Measurements from ENCODE around the gene RASEF. TPM values are rescaled to one million over a fixed set of nuclear protein-coding genes. Genes with fewer than 3 reads are reported as not detected.

The RASEF gene
- total and polyA plus RNA-seq, 12 donors: under 0.01 to 0.24 (median 0.08) TPM; not detected in 4

DNA sequence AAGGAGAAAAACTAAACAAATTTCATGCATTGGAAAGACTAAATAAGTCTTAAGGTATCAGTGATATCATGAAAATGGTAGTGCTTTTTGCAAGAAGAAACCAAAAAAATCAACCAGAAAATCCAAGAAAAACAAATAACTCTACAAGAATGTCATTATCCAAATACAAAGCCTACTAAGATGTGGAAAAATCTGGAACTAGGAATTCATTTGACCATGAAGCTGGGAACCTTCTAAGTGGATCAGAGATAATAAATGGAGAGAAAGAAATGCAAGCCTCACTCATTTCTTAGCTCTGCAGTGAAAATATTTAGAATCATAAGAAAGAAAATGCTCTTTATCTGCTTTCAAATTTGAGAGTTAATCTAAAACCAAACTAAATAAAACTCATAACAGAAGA lies 51.3 kb downstream of the RASEF start:
- H3K36me3 ChIP-seq: no peaks in the 10 kb centered on the region
- DNase-seq (no peak), ATAC-seq (no peak)
- no peaks in the 10 kb centered on the region for H3K27me3 ChIP-seq
- no peak overlapping the region for H3K4me3 ChIP-seq
- H3K9me3 ChIP-seq: no peaks in the 10 kb centered on the region
- peaks cover 0 to 21% (median 5%) of the 10 kb centered on the region in 9 donors for H3K4me1 ChIP-seq
- peak overlapping the region in 6 of 10 donors; percentile 1 to 43 (median 32) for H3K27ac ChIP-seq
- intact Hi-C loops (cut with DNase I): no loop called here
- TF ChIP-seq, protein P1, sequence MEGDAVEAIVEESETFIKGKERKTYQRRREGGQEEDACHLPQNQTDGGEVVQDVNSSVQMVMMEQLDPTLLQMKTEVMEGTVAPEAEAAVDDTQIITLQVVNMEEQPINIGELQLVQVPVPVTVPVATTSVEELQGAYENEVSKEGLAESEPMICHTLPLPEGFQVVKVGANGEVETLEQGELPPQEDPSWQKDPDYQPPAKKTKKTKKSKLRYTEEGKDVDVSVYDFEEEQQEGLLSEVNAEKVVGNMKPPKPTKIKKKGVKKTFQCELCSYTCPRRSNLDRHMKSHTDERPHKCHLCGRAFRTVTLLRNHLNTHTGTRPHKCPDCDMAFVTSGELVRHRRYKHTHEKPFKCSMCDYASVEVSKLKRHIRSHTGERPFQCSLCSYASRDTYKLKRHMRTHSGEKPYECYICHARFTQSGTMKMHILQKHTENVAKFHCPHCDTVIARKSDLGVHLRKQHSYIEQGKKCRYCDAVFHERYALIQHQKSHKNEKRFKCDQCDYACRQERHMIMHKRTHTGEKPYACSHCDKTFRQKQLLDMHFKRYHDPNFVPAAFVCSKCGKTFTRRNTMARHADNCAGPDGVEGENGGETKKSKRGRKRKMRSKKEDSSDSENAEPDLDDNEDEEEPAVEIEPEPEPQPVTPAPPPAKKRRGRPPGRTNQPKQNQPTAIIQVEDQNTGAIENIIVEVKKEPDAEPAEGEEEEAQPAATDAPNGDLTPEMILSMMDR (IDR thresholded peaks at IDR 0.05): no peak

DNA sequence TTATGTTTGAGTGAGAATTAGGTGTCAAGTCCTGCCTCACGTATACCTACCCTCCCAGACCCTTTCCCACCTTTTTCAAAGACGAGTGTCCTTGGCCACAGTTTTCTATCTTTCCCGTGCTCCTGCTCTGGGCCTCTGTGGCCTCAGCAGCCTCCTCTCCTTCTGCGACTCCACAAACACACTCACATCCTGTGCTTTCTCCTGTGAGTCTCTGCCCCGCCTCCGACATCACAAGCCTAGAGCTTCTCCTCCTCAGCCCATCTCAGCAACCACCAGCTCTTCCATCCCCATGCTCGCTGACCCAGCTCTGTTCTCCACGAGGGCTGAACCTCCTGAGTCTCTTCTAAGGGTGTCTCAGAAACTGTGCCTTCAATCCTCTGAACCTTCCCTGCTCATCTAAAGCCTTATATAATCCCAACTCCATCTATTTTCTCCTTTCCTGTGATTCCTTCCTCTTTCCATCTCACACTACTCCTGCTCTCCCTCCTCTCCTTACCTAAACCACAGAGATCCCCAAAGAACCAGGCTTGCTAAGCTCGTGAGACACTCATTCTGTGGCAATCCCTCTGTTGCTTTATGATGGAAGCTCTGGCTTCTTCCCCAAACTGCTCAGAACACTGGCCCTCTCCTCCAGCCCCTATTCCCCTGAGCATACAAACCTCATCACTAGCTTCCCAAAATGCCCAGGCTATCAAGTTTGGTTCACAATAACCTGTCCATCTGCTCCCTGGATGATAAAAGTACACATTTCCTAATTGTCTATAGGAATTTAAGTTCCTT lies 55.2 kb downstream of the RASEF start:
- no peak for DNase-seq

DNA sequence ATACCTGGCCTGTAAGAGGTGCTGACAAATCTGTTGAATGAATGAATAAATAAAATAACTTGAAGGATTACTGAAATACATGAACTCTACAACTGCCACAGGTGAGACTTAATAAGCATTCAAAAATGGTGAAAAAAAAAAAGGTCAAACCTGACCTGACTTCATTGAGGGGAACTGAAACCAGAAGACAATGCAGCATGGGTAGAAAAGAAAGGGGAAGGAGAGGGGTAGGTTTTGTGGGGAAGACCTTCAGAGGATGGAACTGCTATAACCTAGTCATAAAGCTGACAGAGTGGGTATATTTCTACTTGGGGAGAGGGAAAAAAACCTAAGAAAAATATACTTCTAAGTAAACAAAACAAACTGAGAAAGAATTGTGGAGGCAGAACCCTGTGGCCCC lies 56.6 kb downstream of the RASEF start:
- H3K36me3 ChIP-seq: no peaks in the 10 kb centered on the region
- H3K9me3 ChIP-seq: no peaks in the 10 kb centered on the region
- DNase-seq (no peak), ATAC-seq (no peak)
- intact Hi-C loops (cut with DNase I): no loop called here
- H3K4me3 ChIP-seq: no peak overlapping the region
- H3K27me3 ChIP-seq: no peaks in the 10 kb centered on the region
- H3K27ac ChIP-seq: no peak overlapping the region
- TF ChIP-seq, protein P1 (IDR thresholded peaks at IDR 0.05): no peak
- no peaks in the 10 kb centered on the region for H3K4me1 ChIP-seq

More for the DNA sequence above, 55.2 kb downstream of the RASEF start:
- WGBS, 2 donors: 83% methylated on average over 9 of the region's 9 CpGs
- intact Hi-C loops (cut with DNase I): no loop called here
- Histone ChIP-seq H3K4me3 (no peak overlapping the region), H3K27me3 (no peaks in the 10 kb centered on the region), H3K4me1 (peaks cover 0 to 12% (median under 1%) of the 10 kb centered on the region in 9 donors), H3K9me3 (no peaks in the 10 kb centered on the region), H3K27ac (no peak overlapping the region), H3K36me3 (no peaks in the 10 kb centered on the region)
- TF ChIP-seq, protein P1 (IDR thresholded peaks at IDR 0.05): no peak
- ATAC-seq: no peak

DNA sequence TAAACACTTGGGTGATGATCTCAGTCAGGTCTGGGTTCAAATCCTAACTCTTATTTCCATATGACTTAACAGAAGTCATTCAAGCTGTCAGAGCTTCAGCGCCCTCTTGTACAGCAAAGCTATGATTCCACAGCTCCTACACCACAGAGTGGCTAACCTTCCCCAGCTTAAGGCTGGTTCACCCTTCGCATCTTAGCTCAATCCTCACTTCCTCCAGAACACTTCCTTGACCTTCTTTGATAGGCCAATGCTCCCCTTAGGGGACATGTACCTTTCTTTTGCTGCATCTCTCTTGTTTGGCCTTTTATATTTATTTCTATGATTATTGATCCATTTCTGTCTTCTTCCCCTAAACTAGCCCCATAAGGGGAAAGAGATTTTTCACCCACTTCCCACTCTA lies 57.0 kb downstream of the RASEF start:
- H3K4me3 ChIP-seq: no peak overlapping the region
- H3K9me3 ChIP-seq: no peaks in the 10 kb centered on the region
- WGBS, 2 donors: 93 to 98% methylated on average over 2 of the region's 2 CpGs
- intact Hi-C loops (cut with DNase I): no loop called here
- DNase-seq (no peak), ATAC-seq (no peak)
- TF ChIP-seq, protein P1 (IDR thresholded peaks at IDR 0.05): no peak
- no peaks in the 10 kb centered on the region for H3K27me3 ChIP-seq
- no peaks in the 10 kb centered on the region for H3K4me1 ChIP-seq
- no peak overlapping the region for H3K27ac ChIP-seq
- H3K36me3 ChIP-seq: no peaks in the 10 kb centered on the region

Measured in heart right ventricle (tissue), 16 donors.